Right atrium auricular region (tissue), 2 donors: Measurements from ENCODE around the gene KLC4. TPM values are rescaled to one million over a fixed set of nuclear protein-coding genes. Genes with fewer than 3 reads are reported as not detected.

ENCODE experiments used
- DNase-seq: peaks from one replicate; pipeline ENCODE4 v3.0.0-alpha.2; 2019; ENCODE audit warnings: low spot score
- H3K27ac ChIP-seq, 2 donors: fragments of 200-600 bp; sonication (generic); 1 replicate in 1 of 2; 2 replicates in 1 of 2; pipeline ENCODE4 v1.5.1; 2016 to 2019
- H3K27me3 ChIP-seq, 2 donors: fragments of 200-600 bp; sonication (generic); one replicate each; pipeline versions ENCODE4 v1.5.1 to v1.6.0; 2017 to 2019
- H3K36me3 ChIP-seq: fragments of 200-600 bp; sonication (generic); one replicate; pipeline ENCODE4 v1.5.1; 2016
- H3K4me1 ChIP-seq, 2 donors: fragments of 200-600 bp; sonication (generic); one replicate each; pipeline versions ENCODE4 v1.5.1 to v1.6.0; 2017 to 2019
- H3K4me3 ChIP-seq, 2 donors: fragments of 200-600 bp; sonication (generic); 1 replicate in 1 of 2; 2 replicates in 1 of 2; pipeline ENCODE4 v1.5.1; 2017 to 2019; ENCODE audit warnings: mild to moderate bottlenecking in 1 of 2, moderate library complexity in 1 of 2
- H3K9me3 ChIP-seq, 2 donors: fragments of 200-600 bp; sonication (generic); one replicate each; pipeline ENCODE4 v1.5.1; 2019
- total RNA-seq, 2 donors: library from RNA; depleted of rRNA; stranded (reverse); fragments of >200 nt; gene quantifications; one replicate each; pipeline ENCODE4 v1.1.0, GENCODE V29; 2016
- TF ChIP-seq, protein P1 (sequence below), 2 donors: fragments of 200-600 bp; sonication (generic); IDR thresholded peaks; one replicate each; pipeline ENCODE4 v1.5.1; 2019; ENCODE audit warnings: antibody characterized with exemption in 2 of 2

Gene KLC4
- total RNA-seq, 2 donors from 2014 or later = 22.5 to 46.5 TPM

GRCh38 chr6:43123461-43124314, 64.3 kb downstream of the KLC4 start:
- TF ChIP-seq, protein P1, sequence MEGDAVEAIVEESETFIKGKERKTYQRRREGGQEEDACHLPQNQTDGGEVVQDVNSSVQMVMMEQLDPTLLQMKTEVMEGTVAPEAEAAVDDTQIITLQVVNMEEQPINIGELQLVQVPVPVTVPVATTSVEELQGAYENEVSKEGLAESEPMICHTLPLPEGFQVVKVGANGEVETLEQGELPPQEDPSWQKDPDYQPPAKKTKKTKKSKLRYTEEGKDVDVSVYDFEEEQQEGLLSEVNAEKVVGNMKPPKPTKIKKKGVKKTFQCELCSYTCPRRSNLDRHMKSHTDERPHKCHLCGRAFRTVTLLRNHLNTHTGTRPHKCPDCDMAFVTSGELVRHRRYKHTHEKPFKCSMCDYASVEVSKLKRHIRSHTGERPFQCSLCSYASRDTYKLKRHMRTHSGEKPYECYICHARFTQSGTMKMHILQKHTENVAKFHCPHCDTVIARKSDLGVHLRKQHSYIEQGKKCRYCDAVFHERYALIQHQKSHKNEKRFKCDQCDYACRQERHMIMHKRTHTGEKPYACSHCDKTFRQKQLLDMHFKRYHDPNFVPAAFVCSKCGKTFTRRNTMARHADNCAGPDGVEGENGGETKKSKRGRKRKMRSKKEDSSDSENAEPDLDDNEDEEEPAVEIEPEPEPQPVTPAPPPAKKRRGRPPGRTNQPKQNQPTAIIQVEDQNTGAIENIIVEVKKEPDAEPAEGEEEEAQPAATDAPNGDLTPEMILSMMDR (IDR thresholded peaks at IDR 0.05) = no peak
- no peaks in the 10 kb centered on the region for H3K27me3 ChIP-seq
- H3K9me3 ChIP-seq = no peaks in the 10 kb centered on the region
- DNase-seq = no peak
- no peaks in the 10 kb centered on the region for H3K36me3 ChIP-seq
- peaks cover 0 to 17% of the 10 kb centered on the region in 2 donors for H3K4me1 ChIP-seq
- no peak overlapping the region for H3K27ac ChIP-seq
- no peak overlapping the region for H3K4me3 ChIP-seq

GRCh38 chr6:43124481-43124880, 65.0 kb downstream of the KLC4 start:
- Histone ChIP-seq H3K4me1 (peaks cover 0 to 23% of the 10 kb centered on the region in 2 donors), H3K27me3 (no peaks in the 10 kb centered on the region), H3K4me3 (no peak overlapping the region), H3K9me3 (no peaks in the 10 kb centered on the region), H3K27ac (no peak overlapping the region), H3K36me3 (no peaks in the 10 kb centered on the region)
- no peak for DNase-seq
- TF ChIP-seq, protein P1 (IDR thresholded peaks at IDR 0.05) = no peak

Other genes with a start within 250 kb of the KLC4 start
- gene RPL7L1, start 180.0 kb upstream of the KLC4 start, total RNA-seq = 10 to 100 TPM; 63.3 to 66.7 TPM
- 1 to 10 TPM in 1 of 2 donors, not detected in 1; 1.6 TPM for gene PTCRA, start 143.6 kb upstream of the KLC4 start, total RNA-seq
- gene CNPY3, start 130.2 kb upstream of the KLC4 start, total RNA-seq = 10 to 100 TPM; 22.0 to 26.5 TPM
- gene GNMT, start 98.9 kb upstream of the KLC4 start, total RNA-seq = 1 to 10 TPM; 3.3 to 4.1 TPM
- 10 to 100 TPM; 11.7 to 16.7 TPM for gene PEX6, start 80.5 kb upstream of the KLC4 start, total RNA-seq
- gene PPP2R5D, start 75.1 kb upstream of the KLC4 start, total RNA-seq = 10 to 100 TPM; 32.8 to 41.1 TPM
- 10 to 100 TPM; 29.6 to 50.3 TPM for gene MEA1, start 45.7 kb upstream of the KLC4 start, total RNA-seq
- 100 to 1,000 TPM; 122 to 153 TPM for gene KLHDC3, start 45.4 kb upstream of the KLC4 start, total RNA-seq
- 10 to 100 TPM; 29.0 to 40.6 TPM for gene RRP36, start 38.0 kb upstream of the KLC4 start, total RNA-seq
- gene CUL7, start 5.8 kb upstream of the KLC4 start, total RNA-seq = 1 to 10 TPM; 6.5 to 9.0 TPM
- 10 to 100 TPM; 37.0 to 41.0 TPM for gene MRPL2, start 197 bp upstream of the KLC4 start, total RNA-seq
- 10 to 100 TPM in 1 of 2 donors, 1 to 10 TPM in 1; 4.5 to 12.7 TPM for gene PTK7, start 16.7 kb downstream of the KLC4 start, total RNA-seq
- 100 to 1,000 TPM in 1 of 2 donors, 10 to 100 TPM in 1; 59.4 to 116 TPM for gene SRF, start 111.6 kb downstream of the KLC4 start, total RNA-seq
- gene CUL9, start 122.6 kb downstream of the KLC4 start, total RNA-seq = 10 to 100 TPM; 11.0 to 16.8 TPM
- gene DNPH1, start 169.8 kb downstream of the KLC4 start, total RNA-seq = 10 to 100 TPM; 38.4 to 63.9 TPM
- under 1 TPM; 0.12 to 0.15 TPM for gene TTBK1, start 183.8 kb downstream of the KLC4 start, total RNA-seq
- not detected for gene SLC22A7, start 238.6 kb downstream of the KLC4 start, total RNA-seq
- gene CRIP3, start 249.2 kb downstream of the KLC4 start, total RNA-seq = 1 to 10 TPM in 1 of 2 donors, not detected in 1; 1.5 TPM